Mesodermal cell (in vitro differentiated cells): ENCODE results near the gene DLG2.

ENCODE experiments used
- H3K27ac ChIP-seq: 2 replicates; pipeline ENCODE4 v1.7.0; 2013; ENCODE audit warnings: mild to moderate bottlenecking, low read depth, low read length, moderate library complexity; ENCODE audit not compliant: severe bottlenecking
- H3K36me3 ChIP-seq: 2 replicates; pipeline ENCODE4 v1.7.1; 2013; ENCODE audit warnings: mild to moderate bottlenecking, low read length, moderate library complexity; ENCODE audit not compliant: control insufficient read depth, insufficient read depth
- H3K4me1 ChIP-seq: one replicate; pipeline ENCODE4 v1.7.1; 2013; ENCODE audit warnings: mild to moderate bottlenecking, low read length; ENCODE audit not compliant: insufficient read depth, control insufficient read depth, poor library complexity, severe bottlenecking
- H3K4me3 ChIP-seq: 2 replicates; pipeline ENCODE4 v1.7.0; 2013; ENCODE audit warnings: low read length, control low read depth, mild to moderate bottlenecking; ENCODE audit not compliant: insufficient read depth, poor library complexity, severe bottlenecking; ENCODE audit errors: extremely low read depth
- H3K9me3 ChIP-seq: 2 replicates; pipeline ENCODE4 v1.7.1; 2013; ENCODE audit warnings: mild to moderate bottlenecking, low read length, moderate library complexity; ENCODE audit not compliant: control insufficient read depth
- WGBS, 2 experiments: methylation state at CpG; one replicate each; pipeline ENCODE4 v1.1.5; 2013; ENCODE audit warnings: missing lambda C conversion rate in 2 of 2; ENCODE audit not compliant: insufficient coverage in 2 of 2; 5-methylcytosine and 5-hydroxymethylcytosine counted together

Gene DLG2

DNA sequence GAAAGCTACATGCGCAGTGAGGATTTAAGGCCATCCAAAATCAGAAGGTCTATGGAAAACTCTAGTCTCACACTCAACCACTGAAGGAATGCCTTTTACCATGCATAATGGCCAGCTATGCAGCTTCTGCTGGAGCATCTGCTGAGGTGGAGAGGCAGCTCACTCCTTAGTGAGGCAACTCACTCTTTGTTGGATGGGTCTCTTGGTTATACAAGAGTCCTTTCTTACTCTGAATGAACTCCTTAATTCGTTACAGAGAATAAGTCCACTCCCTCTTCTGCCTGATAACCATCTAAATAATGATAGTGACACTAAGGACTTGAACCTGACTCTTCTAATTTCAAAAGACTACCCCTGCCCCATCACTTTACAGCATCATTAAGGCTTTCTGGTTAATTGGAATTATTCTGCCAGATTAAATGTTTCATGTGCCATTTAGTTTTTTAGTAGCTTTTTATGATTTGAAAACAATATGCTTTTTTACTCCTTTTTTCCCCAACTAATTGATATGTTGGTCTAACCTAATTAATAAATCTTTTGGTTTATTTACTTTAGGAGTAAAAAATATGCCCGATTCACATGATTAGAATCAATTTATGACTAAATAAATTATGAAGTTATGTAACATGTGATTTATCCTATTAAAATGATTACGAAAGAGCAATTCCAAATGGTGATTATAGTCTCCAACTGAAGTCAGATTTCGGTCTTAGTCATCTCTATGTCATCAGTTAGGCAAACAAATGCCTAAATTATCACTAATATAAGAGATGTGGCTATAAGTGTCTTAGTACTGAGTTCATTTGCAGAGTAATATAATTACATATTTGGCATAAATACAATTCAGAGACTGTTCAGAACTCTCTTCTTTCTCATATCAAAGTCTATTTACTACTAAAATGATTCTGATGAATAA lies 2054.3 kb downstream of the DLG2 start:
- no peak overlapping the region for H3K4me3 ChIP-seq
- H3K4me1 ChIP-seq, result peaks cover 21% of the 10 kb centered on the region
- H3K27ac ChIP-seq, result no peak overlapping the region
- no peaks in the 10 kb centered on the region for H3K9me3 ChIP-seq
- H3K36me3 ChIP-seq, result no peaks in the 10 kb centered on the region
- 60 to 80% methylated on average over 1 of the region's 5 CpGs for WGBS, 2 experiments

- Histone ChIP-seq H3K9me3 (no peaks in the 10 kb centered on the region), H3K4me3 (no peak overlapping the region), H3K36me3 (no peaks in the 10 kb centered on the region), H3K27ac (no peak overlapping the region), H3K4me1 (peaks cover 33% of the 10 kb centered on the region)
- 92 to 98% methylated on average over 7 of the region's 7 CpGs for WGBS, 2 experiments
Measured at GRCh38 chr11:83571302-83571701, 2055.8 kb downstream of the DLG2 start.

DNA sequence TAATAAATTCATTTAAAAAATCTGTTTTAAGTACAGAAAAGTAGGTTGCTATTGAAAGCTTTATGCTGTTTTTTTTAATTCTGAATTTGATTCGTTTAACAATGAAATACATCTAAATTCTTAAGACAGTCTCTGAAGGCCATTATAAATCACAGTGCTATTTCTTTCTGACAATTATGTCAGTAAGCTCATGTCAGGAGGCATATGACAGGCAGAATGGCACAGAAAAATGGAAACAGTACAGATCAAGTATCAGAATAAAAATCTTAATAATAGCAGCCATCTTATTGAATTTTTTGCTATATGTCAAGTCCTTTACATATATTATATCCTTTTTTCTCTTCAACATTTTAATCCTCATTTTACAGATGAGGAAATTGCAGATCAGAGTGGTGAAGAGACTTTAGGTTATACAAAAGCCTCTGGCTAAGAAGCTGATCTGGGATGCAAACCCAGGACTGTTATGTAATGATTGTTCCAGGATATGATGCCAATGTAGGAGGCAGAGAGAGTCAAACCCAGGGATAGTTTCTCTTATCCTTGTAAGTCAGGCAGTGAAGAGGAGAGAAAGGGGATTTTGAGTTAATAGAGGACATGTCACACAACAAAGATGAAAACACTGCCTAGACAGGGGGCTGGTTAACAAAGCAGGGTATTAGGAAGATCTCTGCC lies 2057.9 kb downstream of the DLG2 start:
- no CpG with 5 or more reads among the region's 1 CpG for WGBS, 2 experiments
- no peak overlapping the region for H3K4me3 ChIP-seq
- H3K27ac ChIP-seq, result no peak overlapping the region

DNA sequence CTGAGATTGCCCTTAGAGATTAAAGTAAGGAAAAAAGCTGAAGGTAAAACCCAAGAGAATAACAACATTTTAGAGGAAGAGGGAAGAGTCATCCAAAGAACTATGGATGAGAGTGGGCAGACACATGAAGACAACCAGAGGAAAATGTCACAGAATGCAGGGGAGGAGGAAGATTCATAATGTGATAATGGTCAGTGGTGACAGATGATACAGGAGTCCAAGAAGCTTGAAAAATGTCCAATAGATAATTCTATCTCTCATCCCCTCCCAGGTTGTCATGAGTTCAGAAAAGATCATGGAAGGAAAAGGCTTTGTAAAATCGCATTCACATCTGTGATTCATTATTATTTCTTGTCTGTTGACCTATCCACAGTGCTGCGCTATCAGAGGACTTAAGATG lies 2058.6 kb downstream of the DLG2 start:
- 100% methylated on average over 2 of the region's 2 CpGs for WGBS, 2 experiments
- Histone ChIP-seq H3K27ac (no peak overlapping the region), H3K4me3 (no peak overlapping the region)

More for the DNA sequence above, 2057.9 kb downstream of the DLG2 start:
- peaks cover 29% of the 10 kb centered on the region for H3K4me1 ChIP-seq
- H3K9me3 ChIP-seq, result no peaks in the 10 kb centered on the region
- H3K36me3 ChIP-seq, result no peaks in the 10 kb centered on the region

GRCh38 chr11:83566950-83567349 lies 2060.2 kb downstream of the DLG2 start:
- peaks cover 19% of the 10 kb centered on the region for H3K4me1 ChIP-seq
- H3K27ac ChIP-seq, result peak overlapping the region; percentile 46
- no CpG with 5 or more reads among the region's 4 CpGs for WGBS, 2 experiments
- no peaks in the 10 kb centered on the region for H3K9me3 ChIP-seq
- no peaks in the 10 kb centered on the region for H3K36me3 ChIP-seq
- no peak overlapping the region for H3K4me3 ChIP-seq

More for the DNA sequence above, 2058.6 kb downstream of the DLG2 start:
- no peaks in the 10 kb centered on the region for H3K36me3 ChIP-seq
- no peaks in the 10 kb centered on the region for H3K9me3 ChIP-seq
- peaks cover 23% of the 10 kb centered on the region for H3K4me1 ChIP-seq

- 100% methylated on average over 1 of the region's 1 CpG; no CpG with 5 or more reads in 1 of the 2 experiments for WGBS, 2 experiments
- H3K9me3 ChIP-seq, result no peaks in the 10 kb centered on the region
- H3K4me3 ChIP-seq, result no peak overlapping the region
- H3K4me1 ChIP-seq, result peaks cover 19% of the 10 kb centered on the region
- no peak overlapping the region for H3K27ac ChIP-seq
- H3K36me3 ChIP-seq, result no peaks in the 10 kb centered on the region
Measured at GRCh38 chr11:83564870-83565269, 2062.3 kb downstream of the DLG2 start.

DNA sequence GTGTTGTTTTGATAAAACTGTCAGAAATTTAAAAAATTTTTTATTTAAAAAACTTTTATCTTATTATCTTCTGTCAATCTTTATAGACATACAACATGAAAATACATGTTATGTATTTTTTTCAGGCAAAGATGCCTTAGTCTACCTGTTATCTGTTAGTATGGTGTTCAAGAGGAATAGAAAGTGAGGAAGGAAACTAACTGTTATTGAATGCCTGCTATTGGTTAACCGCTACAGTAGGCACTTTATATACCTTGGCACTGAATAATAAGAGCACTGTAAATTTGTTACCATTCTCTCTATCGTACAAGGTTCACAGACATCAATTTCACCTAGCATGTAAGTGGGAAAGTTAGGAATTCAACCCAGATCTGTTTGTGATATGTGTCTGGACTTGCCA lies 2068.9 kb downstream of the DLG2 start:
- Histone ChIP-seq H3K4me1 (no peaks in the 10 kb centered on the region), H3K36me3 (no peaks in the 10 kb centered on the region), H3K27ac (no peak overlapping the region), H3K4me3 (no peak overlapping the region), H3K9me3 (no peaks in the 10 kb centered on the region)
- WGBS, 2 experiments, result no CpG with 5 or more reads among the region's 2 CpGs

DNA sequence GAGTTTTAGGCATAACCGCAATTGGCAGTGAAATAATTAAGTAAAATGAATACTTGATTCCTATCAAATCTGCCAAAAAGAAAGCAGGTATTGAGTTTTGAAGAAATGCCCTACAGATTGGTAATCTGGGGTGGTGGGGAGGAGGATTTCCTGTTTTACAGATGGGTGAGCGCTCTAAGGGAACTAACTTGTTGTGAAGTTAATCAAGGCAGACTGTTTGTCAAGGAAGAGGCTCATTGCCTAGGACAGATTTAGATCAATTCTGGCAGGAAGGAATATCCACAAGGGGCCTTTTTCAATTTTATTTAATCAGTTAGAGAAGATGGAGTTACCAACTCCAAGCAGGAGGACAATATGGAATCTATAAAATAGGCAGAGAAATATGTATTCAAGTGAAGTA lies 2069.5 kb downstream of the DLG2 start:
- whole genome bisulfite sequencing, 2 experiments, result 73 to 94% methylated on average over 2 of the region's 2 CpGs
- Histone ChIP-seq H3K4me3 (no peak overlapping the region), H3K9me3 (no peaks in the 10 kb centered on the region), H3K4me1 (no peaks in the 10 kb centered on the region), H3K27ac (no peak overlapping the region), H3K36me3 (no peaks in the 10 kb centered on the region)

GRCh38 chr11:83554876-83555275 lies 2072.3 kb downstream of the DLG2 start:
- Histone ChIP-seq H3K4me3 (no peak overlapping the region), H3K36me3 (no peaks in the 10 kb centered on the region), H3K4me1 (no peaks in the 10 kb centered on the region), H3K27ac (no peak overlapping the region), H3K9me3 (no peaks in the 10 kb centered on the region)

GRCh38 chr11:83549984-83550667 lies 2077.0 kb downstream of the DLG2 start:
- H3K4me3 ChIP-seq, result no peak overlapping the region
- no peak overlapping the region for H3K27ac ChIP-seq
- H3K36me3 ChIP-seq, result no peaks in the 10 kb centered on the region
- no peaks in the 10 kb centered on the region for H3K9me3 ChIP-seq
- H3K4me1 ChIP-seq, result no peaks in the 10 kb centered on the region
- WGBS, 2 experiments, result 92 to 100% methylated on average over 2 to 3 of the region's 5 CpGs
